HepG2 (cell line): ENCODE data around the gene TRPV4. TPM values are rescaled to one million over a fixed set of nuclear protein-coding genes. Genes with fewer than 3 reads are reported as not detected.

Experiments used
- AHDC1 ChIP-seq: sonication (generic); formaldehyde crosslinking; IDR thresholded peaks from 2 replicates; pipeline ENCODE4 v1.5.1; 2020; ENCODE audit warnings: mild to moderate bottlenecking, missing genetic modification reagents, borderline replicate concordance
- ARID3A ChIP-seq: IDR thresholded peaks from 2 replicates; pipeline ENCODE4 v1.6.1; 2012; ENCODE audit warnings: low read depth, low read length, improper control_type of control experiment
- ARID5B ChIP-seq: IDR thresholded peaks from 2 replicates; pipeline ENCODE4 v1.4.0; 2020; ENCODE audit warnings: mild to moderate bottlenecking, missing genetic modification reagents
- CCDC6 ChIP-seq: sonication (generic); formaldehyde crosslinking; IDR thresholded peaks from 2 replicates; pipeline ENCODE4 v1.8.1; 2022; ENCODE audit warnings: mild to moderate bottlenecking, missing genetic modification reagents, moderate library complexity
- E2F1 ChIP-seq: sonication (generic); formaldehyde crosslinking; IDR thresholded peaks from 2 replicates; pipeline ENCODE4 v1.5.0; 2020; ENCODE audit warnings: missing genetic modification reagents
- GTF3A ChIP-seq: sonication (generic); formaldehyde crosslinking; conservative IDR thresholded peaks from 2 replicates; pipeline ENCODE4 v1.4.0; 2020; ENCODE audit warnings: mild to moderate bottlenecking, missing genetic modification reagents
- LBX2 ChIP-seq: sonication (generic); formaldehyde crosslinking; IDR thresholded peaks from 2 replicates; pipeline ENCODE4 v1.5.0; 2020; ENCODE audit warnings: missing genetic modification reagents, mild to moderate bottlenecking, borderline replicate concordance
- MAFK ChIP-seq, 2 experiments: IDR thresholded peaks in 1 of 2; conservative IDR thresholded peaks in 1 of 2; 2 replicates each; pipeline ENCODE4 v1.6.1; 2011; ENCODE audit warnings: improper control_type of control experiment in 2 of 2, low read length in 2 of 2
- MTF2 ChIP-seq: sonication (generic); formaldehyde crosslinking; IDR thresholded peaks from 2 replicates; pipeline ENCODE4 v1.5.0; 2020; ENCODE audit warnings: missing genetic modification reagents, borderline replicate concordance
- NFE2 ChIP-seq: sonication (generic); formaldehyde crosslinking; IDR thresholded peaks from 2 replicates; pipeline ENCODE4 v1.4.0; 2020; ENCODE audit warnings: missing genetic modification reagents
- NR0B2 ChIP-seq: sonication (generic); formaldehyde crosslinking; IDR thresholded peaks from 2 replicates; pipeline ENCODE4 v1.4.0; 2020; ENCODE audit warnings: mild to moderate bottlenecking, missing genetic modification reagents
- RFXAP ChIP-seq: sonication (generic); formaldehyde crosslinking; IDR thresholded peaks from 2 replicates; pipeline ENCODE4 v1.4.0; 2020; ENCODE audit warnings: missing genetic modification reagents, borderline replicate concordance
- SCMH1 ChIP-seq: sonication (generic); formaldehyde crosslinking; IDR thresholded peaks from 2 replicates; pipeline ENCODE4 v1.9.0; 2021; ENCODE audit warnings: missing genetic modification reagents, mild to moderate bottlenecking, borderline replicate concordance
- ZNF792 ChIP-seq: IDR thresholded peaks from 2 replicates; pipeline ENCODE4 v1.6.1; 2016
- polyA plus RNA-seq, 8 experiments: library from polyadenylated mRNA; depleted of rRNA in 3 of 8; stranded (reverse) in 7 of 8; unstranded in 1 of 8; fragments of >200 nt; fragmentation: Illumina TruSeq in 4 of 8; extraction: Trizol in 4 of 8; gene quantifications; 2 replicates each; pipeline versions ENCODE4 v1.2.1 to v1.2.3, GENCODE V29; 2011 to 2016; ENCODE audit warnings: low read depth in 4 of 8, missing spikeins in 1 of 8, mixed read lengths in 1 of 8; ENCODE audit not compliant: insufficient read depth in 1 of 8
- total RNA-seq, 5 experiments: library from RNA; depleted of rRNA; stranded (reverse); fragments of >200 nt; fragmentation: Illumina TruSeq; extraction: Trizol; gene quantifications; 2 replicates each; pipeline ENCODE4 v1.2.3, GENCODE V29; 2016; ENCODE audit warnings: low read depth in 1 of 5

Gene TRPV4
- total and polyA plus RNA-seq, 2 of the 13 experiments (the other 11 are each of a cell fraction or from before 2014, with no cell fraction given), result 0.66 to 4.7 TPM

GRCh38 chr12:109863847-109864712 is 30.9 kb upstream of the TRPV4 start (continued):
- TF ChIP-seq RFXAP (CRISPR knock-in tag) (0 out of 2 replicates have a peak, but pooled peaks have one; percentile 47), LBX2 (no peak), E2F1 (CRISPR knock-in tag) (no peak), AHDC1 (peak; percentile 54; the same call in 1 of the 2 replicates), NR0B2 (CRISPR knock-in tag) (no peak), ARID5B (CRISPR knock-in tag) (peak; percentile 94), MTF2 (no peak), ZNF792 (CRISPR knock-in tag) (peak; percentile 58; the same call in 1 of the 2 replicates), NFE2 (CRISPR knock-in tag) (no peak), CCDC6 (0 out of 2 replicates have a peak, but pooled peaks have one; percentile 64), SCMH1 (CRISPR knock-in tag) (no peak), ARID3A (no peak), GTF3A (CRISPR knock-in tag) (no peak; the same call in 1 of the 2 replicates), MAFK (conservative IDR thresholded peaks at IDR 0.05 in 1 of 2, IDR thresholded peaks at IDR 0.05 in 1 of 2; ENCODE audit: low read length in 2 of 2) (no peak)
